ENCODE measurements around the gene ADD2.

The ADD2 gene

DNA sequence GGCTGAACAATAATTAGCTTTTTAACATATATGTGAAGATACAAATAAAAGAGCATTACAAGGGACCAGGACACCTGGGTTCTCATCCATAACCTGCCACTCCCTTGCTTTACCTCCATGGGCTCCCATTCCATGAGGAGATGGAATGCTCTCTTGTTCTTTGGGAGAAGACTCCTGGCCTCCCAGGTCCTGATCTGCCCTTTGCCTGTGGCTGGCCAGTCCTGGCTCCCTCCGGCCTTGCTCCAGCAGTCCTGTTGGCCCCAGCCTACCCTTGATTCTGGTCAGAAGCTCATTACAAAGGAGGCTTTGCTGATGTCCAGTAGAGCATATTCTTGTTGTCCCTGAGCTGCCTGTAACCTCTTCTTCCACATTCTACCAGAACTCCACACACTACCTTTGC, 60.3 kb downstream of the ADD2 start:
- no peak for TF ChIP-seq CTCF (IDR thresholded peaks at IDR 0.05; ENCODE audit: low read depth, low read length)
- H3K27ac ChIP-seq, result no peak overlapping the region
- H3K9me3 ChIP-seq (ENCODE audit: severe bottlenecking), result no peaks in the 10 kb centered on the region
- peaks cover 81% of the 10 kb centered on the region for H3K36me3 ChIP-seq
- no peak overlapping the region for H3K4me3 ChIP-seq (ENCODE audit: low read depth, low read length)
- H3K27me3 ChIP-seq (ENCODE audit: insufficient read depth, low read depth, severe bottlenecking), result no peaks in the 10 kb centered on the region
- DNase-seq, result no peak

GRCh38 chr2:70706026-70706795, 61.8 kb downstream of the ADD2 start:
- Histone ChIP-seq H3K9me3 (ENCODE audit: severe bottlenecking) (no peaks in the 10 kb centered on the region), H3K27ac (no peak overlapping the region), H3K4me3 (ENCODE audit: low read depth, low read length) (no peak overlapping the region), H3K36me3 (peaks cover 71% of the 10 kb centered on the region), H3K27me3 (ENCODE audit: insufficient read depth, low read depth, severe bottlenecking) (no peaks in the 10 kb centered on the region)
- no peak for TF ChIP-seq CTCF (IDR thresholded peaks at IDR 0.05; ENCODE audit: low read depth, low read length)
- DNase-seq, result peak; percentile 6

DNA sequence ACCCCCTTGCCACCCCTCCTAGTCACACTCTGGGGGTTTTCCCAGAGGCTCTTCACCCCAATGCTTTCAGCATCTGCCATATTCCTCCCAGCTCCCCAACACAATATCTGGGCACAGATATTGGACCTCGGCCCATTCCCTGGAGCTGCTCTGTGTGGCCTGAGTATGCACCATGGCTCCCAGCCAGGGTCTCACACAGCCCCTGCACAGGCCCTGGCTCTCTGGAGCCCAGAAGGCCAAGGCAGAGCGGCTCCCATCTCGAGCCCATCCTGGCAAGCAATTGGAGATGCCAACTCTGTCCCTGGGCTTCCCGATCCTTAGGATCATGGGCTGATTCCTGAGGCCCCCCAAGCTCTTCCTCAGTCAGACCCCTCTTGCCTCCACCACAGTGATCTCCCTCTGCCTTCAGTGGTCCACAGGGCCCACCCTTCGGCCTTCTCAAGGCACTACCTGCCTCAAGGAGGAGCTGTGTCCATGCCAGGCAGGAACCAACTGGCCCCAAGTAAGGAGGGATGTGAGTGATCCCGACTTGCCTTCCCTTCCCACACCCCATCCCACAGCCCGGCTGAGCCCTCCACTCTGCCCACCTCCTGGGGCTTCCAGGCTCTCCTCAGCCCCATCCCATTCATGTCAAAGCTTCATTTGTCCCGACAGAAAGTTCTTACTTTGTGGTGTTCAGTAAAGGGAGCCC, 62.7 kb downstream of the ADD2 start:
- TF ChIP-seq CTCF (IDR thresholded peaks at IDR 0.05; ENCODE audit: low read depth, low read length), result no peak
- no peak overlapping the region for H3K27ac ChIP-seq
- peaks cover 62% of the 10 kb centered on the region for H3K36me3 ChIP-seq
- no peaks in the 10 kb centered on the region for H3K9me3 ChIP-seq (ENCODE audit: severe bottlenecking)
- peak; percentile 5 for DNase-seq
- H3K4me3 ChIP-seq (ENCODE audit: low read depth, low read length), result no peak overlapping the region
- no peaks in the 10 kb centered on the region for H3K27me3 ChIP-seq (ENCODE audit: insufficient read depth, low read depth, severe bottlenecking)

GRCh38 chr2:70703900-70704549, 64.0 kb downstream of the ADD2 start:
- TF ChIP-seq CTCF (IDR thresholded peaks at IDR 0.05; ENCODE audit: low read depth, low read length), result no peak
- H3K27me3 ChIP-seq (ENCODE audit: insufficient read depth, low read depth, severe bottlenecking), result no peaks in the 10 kb centered on the region
- H3K9me3 ChIP-seq (ENCODE audit: severe bottlenecking), result no peaks in the 10 kb centered on the region
- H3K4me3 ChIP-seq (ENCODE audit: low read depth, low read length), result no peak overlapping the region
- peak; percentile 5 for DNase-seq
- no peak overlapping the region for H3K27ac ChIP-seq
- H3K36me3 ChIP-seq, result peaks cover 54% of the 10 kb centered on the region

DNA sequence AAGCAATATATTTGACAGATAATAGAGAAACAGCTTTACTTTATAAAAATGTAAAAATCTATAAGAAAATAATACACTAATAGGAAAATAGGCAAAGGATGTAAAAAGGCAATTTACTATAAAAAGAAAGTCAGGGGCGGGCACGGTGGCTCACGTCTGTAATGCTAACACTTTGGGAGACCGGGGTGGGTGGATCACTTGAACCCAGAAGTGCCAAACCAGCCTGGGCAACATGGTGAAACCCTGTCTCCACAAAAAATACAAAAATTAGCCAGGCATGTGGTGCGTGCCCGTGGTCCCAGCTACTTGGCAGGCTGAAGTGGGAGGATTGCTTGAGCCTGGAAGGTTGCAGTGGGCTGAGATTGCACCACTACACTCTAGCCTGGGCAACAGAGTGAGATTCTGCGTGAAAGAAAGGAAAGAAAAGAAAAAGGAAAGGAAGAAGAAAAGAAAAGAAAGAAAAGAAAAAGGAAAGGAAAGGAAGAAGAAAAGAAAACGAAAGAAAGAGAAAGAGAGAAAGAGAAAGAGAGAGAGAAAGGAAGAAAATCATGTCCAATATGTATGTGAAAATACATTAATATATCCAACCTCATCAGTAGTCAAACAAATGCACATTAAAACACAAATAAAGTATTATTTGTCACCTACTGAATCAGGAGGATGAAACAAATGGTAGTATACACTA, 65.1 kb downstream of the ADD2 start:
- H3K4me3 ChIP-seq (ENCODE audit: low read depth, low read length), result no peak overlapping the region
- DNase-seq, result peak; percentile 0
- peaks cover 43% of the 10 kb centered on the region for H3K36me3 ChIP-seq
- H3K9me3 ChIP-seq (ENCODE audit: severe bottlenecking), result no peaks in the 10 kb centered on the region
- H3K27me3 ChIP-seq (ENCODE audit: insufficient read depth, low read depth, severe bottlenecking), result no peaks in the 10 kb centered on the region
- TF ChIP-seq CTCF (IDR thresholded peaks at IDR 0.05; ENCODE audit: low read depth, low read length), result no peak
- H3K27ac ChIP-seq, result no peak overlapping the region

All from WERI-Rb-1 (cell line).